Heart left ventricle (tissue), 16 donors: ENCODE results near the gene SMYD4. TPM values are rescaled to one million over a fixed set of nuclear protein-coding genes. Genes with fewer than 3 reads are reported as not detected.
A peak's percentile ranks its signal among the peaks of the same experiment; 100 is the strongest.

Source experiments
- ATAC-seq, 4 donors: fragments of 200-7000 bp; cut with Tn5 transposase; one replicate each; pipeline ENCODE4 v1.9.1; 2020 to 2022; ENCODE audit warnings: moderate library complexity in 4 of 4, mild to moderate bottlenecking in 3 of 4, moderate number of reproducible peaks in 1 of 4
- DNase-seq, 5 donors: peaks; one replicate each; pipeline ENCODE4 v3.0.0-alpha.2; 2020
- H3K27ac ChIP-seq, 12 donors: fragments of 200-600 bp; sonication (generic) in 4 of 12; one replicate each; pipeline versions ENCODE4 v1.5.0 to v1.8.0; 2016 to 2022; ENCODE audit warnings: mild to moderate bottlenecking in 2 of 12
- H3K27me3 ChIP-seq, 9 donors: fragments of 200-600 bp; sonication (generic) in 2 of 9; one replicate each; pipeline versions ENCODE4 v1.5.1 to v1.8.0; 2016 to 2022; ENCODE audit warnings: mild to moderate bottlenecking in 3 of 9
- H3K36me3 ChIP-seq, 9 donors: fragments of 200-600 bp; sonication (generic) in 2 of 9; one replicate each; pipeline versions ENCODE4 v1.5.0 to v1.8.0; 2018 to 2022; ENCODE audit warnings: mild to moderate bottlenecking in 2 of 9
- H3K4me1 ChIP-seq, 12 donors: fragments of 200-600 bp; sonication (generic) in 4 of 12; one replicate each; pipeline versions ENCODE4 v1.5.0 to v1.8.0; 2016 to 2022; ENCODE audit warnings: mild to moderate bottlenecking in 3 of 12
- H3K4me3 ChIP-seq, 12 donors: fragments of 200-600 bp; sonication (generic) in 4 of 12; one replicate each; pipeline versions ENCODE4 v1.5.0 to v1.8.0; 2017 to 2022; ENCODE audit warnings: mild to moderate bottlenecking in 9 of 12, moderate library complexity in 4 of 12
- H3K9me3 ChIP-seq, 12 donors: fragments of 200-600 bp; sonication (generic) in 4 of 12; one replicate each; pipeline versions ENCODE4 v1.5.0 to v1.8.0; 2016 to 2022; ENCODE audit warnings: mild to moderate bottlenecking in 1 of 12
- POLR2A ChIP-seq, 2 donors: fragments of 450-650 bp; IDR thresholded peaks; one replicate each; pipeline ENCODE4 v1.6.1; 2017; ENCODE audit warnings: antibody characterized with exemption in 2 of 2, mild to moderate bottlenecking in 2 of 2, moderate library complexity in 2 of 2
- WGBS, 4 donors: extraction: QIAGEN DNeasy Blood & Tissue Kit in 2 of 4; methylation state at CpG; one replicate each; pipeline versions ENCODE4 v1.1.5 to v1.1.7; 2013 to 2018; 5-methylcytosine and 5-hydroxymethylcytosine counted together
- intact Hi-C, 10 donors: fragments of 100-400 bp; cut with DNase I; formaldehyde crosslinking; loops; one replicate each; pipeline versions ENCODE4 v1.11.1 to v1.14.2; 2022
- polyA plus RNA-seq, 2 donors: library from polyadenylated mRNA; stranded (reverse); fragments of 200-250 nt; gene quantifications; one replicate each; pipeline ENCODE4 v1.2.3, GENCODE V29; 2013
- total RNA-seq, 9 donors: library from RNA; depleted of rRNA in 2 of 9; stranded (reverse); fragments of >200 nt in 2 of 9; fragmentation: NEBNext Ultra II Directional in 3 of 9; extraction: Animal tissue kit (Norgen Biotek cat#: 25700) in 3 of 9; gene quantifications; one replicate each; pipeline versions ENCODE4 v1.1.0 to v1.2.4, GENCODE V29; 2016 to 2023
- TF ChIP-seq, protein P1 (sequence below), 12 donors: fragments of 200-600 bp; sonication (generic) in 4 of 12; IDR thresholded peaks; one replicate each; pipeline versions ENCODE4 v1.5.0 to v1.8.0; 2018 to 2022; ENCODE audit warnings: antibody characterized with exemption in 12 of 12, mild to moderate bottlenecking in 5 of 12
- donor health status: ischemic (EF 13 %, LVEDD 7.1; RV severe dilation, severe dysfunction).
- donor health status: healthy with polysubstance abuse.
- donor health status: DM: no; HTN: yes; CAD: no.
- donor health status: DM: no; HTN: no; CAD: no.
- donor health status: ischemic (EF 25% LVEDD 6.9; RV normal size, moderate dysfunction).
- donor health status: ischemic (EF 25% LVEDD 5.7; RV mildly dilated, moderate dysfunction).
- donor health status: healthy.
- donor health status: DM: yes; HTN: yes; CAD: no.
- donor health status: ischemic (EF 35%, LVEDD 5.7; RV mildly dilated, moderate dysfunction).
- donor health status: nonischemic (EF 11% LVEDD 7.7; RV severe dilation, severe dysfunction).
- donor health status: DM: yes; HTN: yes; CAD: no.
- donor health status: PGD.
- donor health status: ischemic (EF 29% LVEDD 5.4; RV normal size, mild dysfunction).
- donor health status: nonischemic (EF 23%, LVEDD 6.1; RV moderate dilation, normal function).

SMYD4 gene
- total and polyA plus RNA-seq, 11 donors = 5.2 to 15.9 (median 7.9) TPM

DNA sequence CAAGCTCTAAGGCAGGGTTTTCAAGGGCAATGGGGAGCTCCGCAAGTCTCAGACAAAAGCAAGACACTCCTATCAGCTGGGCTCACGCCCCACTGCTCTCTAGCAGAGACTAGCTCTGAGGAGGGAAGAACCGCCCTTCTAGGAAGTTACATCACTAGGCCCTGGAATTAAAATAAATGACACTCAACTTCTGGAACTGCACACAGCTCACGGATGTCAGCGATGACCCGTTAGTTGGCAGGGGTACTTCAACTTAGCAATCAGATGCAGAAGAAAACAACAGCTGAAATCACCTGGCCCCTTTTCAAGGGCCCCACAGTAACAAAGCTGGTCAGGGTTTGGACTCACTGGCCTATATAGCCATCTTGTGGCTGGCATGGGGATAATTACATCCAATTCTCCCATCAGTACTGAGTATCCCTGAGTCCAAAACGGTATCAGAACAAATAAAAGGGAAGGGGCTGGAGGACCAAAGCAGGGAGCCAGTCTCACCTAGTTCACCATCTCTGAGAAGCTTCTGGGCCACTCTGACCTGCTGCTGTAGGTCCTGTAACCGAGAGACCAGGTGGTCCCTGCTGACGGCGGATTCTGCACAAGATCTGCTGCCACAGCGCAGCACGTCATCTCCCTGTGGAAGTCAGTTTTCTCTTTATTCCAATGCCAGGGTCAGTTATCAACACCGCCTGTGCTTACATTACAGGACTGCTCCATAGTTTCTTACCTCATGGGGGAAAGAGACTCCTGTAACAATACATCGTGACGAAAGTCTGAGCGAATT lies 45.7 kb downstream of the SMYD4 start:
- TF ChIP-seq, protein P1, sequence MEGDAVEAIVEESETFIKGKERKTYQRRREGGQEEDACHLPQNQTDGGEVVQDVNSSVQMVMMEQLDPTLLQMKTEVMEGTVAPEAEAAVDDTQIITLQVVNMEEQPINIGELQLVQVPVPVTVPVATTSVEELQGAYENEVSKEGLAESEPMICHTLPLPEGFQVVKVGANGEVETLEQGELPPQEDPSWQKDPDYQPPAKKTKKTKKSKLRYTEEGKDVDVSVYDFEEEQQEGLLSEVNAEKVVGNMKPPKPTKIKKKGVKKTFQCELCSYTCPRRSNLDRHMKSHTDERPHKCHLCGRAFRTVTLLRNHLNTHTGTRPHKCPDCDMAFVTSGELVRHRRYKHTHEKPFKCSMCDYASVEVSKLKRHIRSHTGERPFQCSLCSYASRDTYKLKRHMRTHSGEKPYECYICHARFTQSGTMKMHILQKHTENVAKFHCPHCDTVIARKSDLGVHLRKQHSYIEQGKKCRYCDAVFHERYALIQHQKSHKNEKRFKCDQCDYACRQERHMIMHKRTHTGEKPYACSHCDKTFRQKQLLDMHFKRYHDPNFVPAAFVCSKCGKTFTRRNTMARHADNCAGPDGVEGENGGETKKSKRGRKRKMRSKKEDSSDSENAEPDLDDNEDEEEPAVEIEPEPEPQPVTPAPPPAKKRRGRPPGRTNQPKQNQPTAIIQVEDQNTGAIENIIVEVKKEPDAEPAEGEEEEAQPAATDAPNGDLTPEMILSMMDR (IDR thresholded peaks at IDR 0.05) = peak; percentile 45 to 81 (median 72)
- TF ChIP-seq POLR2A (IDR thresholded peaks at IDR 0.05) = peak in 1 of 2 donors; percentile 69
- Histone ChIP-seq H3K4me1 (peaks cover 5 to 89% (median 60%) of the 10 kb centered on the region in 12 donors), H3K9me3 (no peaks in the 10 kb centered on the region), H3K27me3 (no peaks in the 10 kb centered on the region), H3K27ac (peak overlapping the region; percentile 83 to 97 (median 92)), H3K36me3 (peaks cover 0 to 23% (median 12%) of the 10 kb centered on the region in 9 donors), H3K4me3 (peak overlapping the region in 8 of 12 donors; percentile 12 to 43 (median 20))
- peak; percentile 74 to 86 (median 80) for ATAC-seq
- WGBS, 4 donors = 47 to 52% (median 50%) methylated on average over 16 of the region's 16 CpGs
- intact Hi-C loops = loop anchor here (1.0 to 10.0 kb wide), 11 partner anchors 59 to 119 kb away; partner anchors contain the start of gene WDR81 (in 5 of the 10)
- peak in 4 of 5 donors; percentile 75 to 91 (median 82) for DNase-seq

GRCh38 chr17:1783271-1783670 lies 46.4 kb downstream of the SMYD4 start:
- no peaks in the 10 kb centered on the region for H3K27me3 ChIP-seq
- intact Hi-C loops = loop anchor here in 8 of 10 donors (2.0 to 10.0 kb wide), 7 partner anchors 58 to 118 kb away; partner anchors contain the start of gene WDR81 (in 5 of the 8)
- ATAC-seq (peak in 1 of 4 donors; percentile 1), DNase-seq (peak in 2 of 5 donors; percentile 45 to 57)
- peak overlapping the region; percentile 83 to 97 (median 92) for H3K27ac ChIP-seq
- peaks cover 0 to 31% (median 18%) of the 10 kb centered on the region in 9 donors for H3K36me3 ChIP-seq
- H3K4me1 ChIP-seq = peaks cover 5 to 86% (median 60%) of the 10 kb centered on the region in 12 donors
- no peak for TF ChIP-seq POLR2A (IDR thresholded peaks at IDR 0.05)
- TF ChIP-seq, protein P1 (IDR thresholded peaks at IDR 0.05) = no peak
- no peaks in the 10 kb centered on the region for H3K9me3 ChIP-seq
- peak overlapping the region in 9 of 12 donors; percentile 8 to 43 (median 19) for H3K4me3 ChIP-seq
- 79 to 86% (median 84%) methylated on average over 19 of the region's 19 CpGs for WGBS, 4 donors

DNA sequence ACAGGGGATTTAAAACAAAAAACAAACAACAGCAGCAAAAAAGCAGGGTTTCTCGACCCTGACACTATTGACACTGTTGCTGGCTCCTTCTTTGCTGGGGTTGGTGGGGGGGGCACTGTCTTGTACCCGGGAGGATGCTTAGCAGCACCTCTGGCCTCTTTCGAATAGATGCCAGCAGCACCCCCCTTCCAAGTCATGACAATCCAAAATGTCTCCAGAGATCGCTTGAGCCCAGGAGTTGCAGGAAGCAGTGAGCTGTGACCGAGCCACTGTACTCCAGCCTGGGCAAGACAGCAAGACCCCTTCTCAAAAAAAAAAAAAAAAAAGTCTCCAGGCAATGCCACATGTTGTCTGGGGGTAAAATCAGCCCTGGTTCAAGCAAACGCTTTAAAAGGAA lies 47.5 kb downstream of the SMYD4 start:
- WGBS, 4 donors = 60 to 74% (median 67%) methylated on average over 6 of the region's 6 CpGs
- Histone ChIP-seq H3K4me3 (peak overlapping the region in 4 of 12 donors; percentile 0 to 43 (median 24)), H3K9me3 (no peaks in the 10 kb centered on the region), H3K36me3 (peaks cover 0 to 40% (median 28%) of the 10 kb centered on the region in 9 donors), H3K27ac (peak overlapping the region; percentile 67 to 97 (median 92)), H3K4me1 (peaks cover 5 to 75% (median 50%) of the 10 kb centered on the region in 12 donors), H3K27me3 (no peaks in the 10 kb centered on the region)
- intact Hi-C loops = loop anchor here in 8 of 10 donors (2.0 to 10.0 kb wide), 7 partner anchors 57 to 117 kb away; partner anchors contain the start of gene WDR81 (in 5 of the 8)
- no peak for TF ChIP-seq POLR2A (IDR thresholded peaks at IDR 0.05)
- TF ChIP-seq, protein P1 (IDR thresholded peaks at IDR 0.05) = no peak
- ATAC-seq (no peak), DNase-seq (no peak)
